Left renal cortex interstitium (tissue), 4 donors: Measurements from ENCODE around the gene RNF220. TPM values are rescaled to one million over a fixed set of nuclear protein-coding genes. Genes with fewer than 3 reads are reported as not detected.

Experiments used
- DNase-seq, 4 donors: peaks; one replicate each; pipeline ENCODE4 v3.0.0-alpha.2; 2013; ENCODE audit warnings: low read depth in 4 of 4, low spot score in 2 of 4, missing footprints in 1 of 4
- polyA plus RNA-seq, 4 donors: library from polyadenylated mRNA; unstranded; fragments of 120-200 nt; gene quantifications; one replicate each; pipeline ENCODE4 v1.2.1, GENCODE V29; 2013; ENCODE audit not compliant: insufficient read length in 4 of 4

Gene RNF220
- polyA plus RNA-seq, 4 donors: 93.6 to 117 (median 96.2) TPM

DNA sequence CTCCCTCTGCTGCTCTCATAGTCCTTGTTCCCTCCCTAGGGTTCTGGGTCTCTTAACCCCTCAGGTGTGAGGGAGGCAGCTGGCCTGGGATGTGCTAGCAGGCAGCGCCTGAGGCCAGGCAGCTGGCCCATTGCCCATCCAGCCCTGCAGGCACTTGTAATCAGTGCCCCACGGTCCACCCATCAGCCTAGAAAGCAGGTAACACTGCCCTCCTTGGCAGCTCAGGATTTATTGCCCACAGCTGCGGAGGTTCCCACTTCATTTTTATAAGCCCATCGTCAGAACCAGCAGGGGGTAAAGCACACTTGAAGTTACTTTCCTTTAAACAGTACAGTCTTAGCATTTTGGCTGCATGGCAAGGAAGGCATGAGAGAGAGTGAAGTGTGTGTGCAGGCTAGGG lies 198.7 kb downstream of the RNF220 start:
- no peak for DNase-seq

DNA sequence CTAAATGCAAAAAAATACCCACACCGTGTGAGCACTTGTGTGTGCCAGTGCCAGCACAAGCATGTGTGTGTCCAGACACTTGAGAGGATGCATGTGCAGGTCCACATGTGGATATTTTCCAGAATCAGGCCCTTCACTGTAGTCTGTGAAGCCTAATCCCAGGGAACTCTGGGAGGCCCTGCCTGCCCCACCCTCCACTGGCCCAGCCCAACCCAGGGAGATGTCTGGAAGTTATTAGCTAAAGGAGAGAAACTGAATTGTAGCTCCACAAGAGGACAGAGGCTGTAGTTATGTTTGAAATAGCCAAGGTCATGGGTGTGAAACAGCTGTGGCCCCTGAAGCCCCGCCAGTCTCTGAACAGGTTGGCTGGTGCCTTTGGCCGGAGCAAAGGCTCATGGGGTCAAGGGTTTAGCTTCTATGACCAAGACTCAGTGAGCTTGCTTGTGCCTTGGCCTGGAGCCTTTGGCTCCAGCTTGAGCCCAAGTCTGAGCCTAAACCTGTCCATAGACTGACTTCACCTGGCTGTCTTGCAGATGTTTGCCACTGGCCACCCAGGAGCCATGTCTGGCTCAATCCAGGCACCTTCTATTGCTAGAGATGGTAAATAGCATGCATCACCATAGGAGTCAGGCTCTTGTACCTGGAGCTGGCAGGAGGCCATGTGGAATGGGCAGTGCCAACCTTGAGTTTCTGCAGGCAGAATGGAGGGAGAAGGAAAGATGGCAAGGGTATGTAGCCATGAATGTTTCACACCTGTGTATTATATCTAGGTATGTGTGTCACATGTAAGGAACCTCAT lies 199.3 kb downstream of the RNF220 start:
- no peak for DNase-seq

DNA sequence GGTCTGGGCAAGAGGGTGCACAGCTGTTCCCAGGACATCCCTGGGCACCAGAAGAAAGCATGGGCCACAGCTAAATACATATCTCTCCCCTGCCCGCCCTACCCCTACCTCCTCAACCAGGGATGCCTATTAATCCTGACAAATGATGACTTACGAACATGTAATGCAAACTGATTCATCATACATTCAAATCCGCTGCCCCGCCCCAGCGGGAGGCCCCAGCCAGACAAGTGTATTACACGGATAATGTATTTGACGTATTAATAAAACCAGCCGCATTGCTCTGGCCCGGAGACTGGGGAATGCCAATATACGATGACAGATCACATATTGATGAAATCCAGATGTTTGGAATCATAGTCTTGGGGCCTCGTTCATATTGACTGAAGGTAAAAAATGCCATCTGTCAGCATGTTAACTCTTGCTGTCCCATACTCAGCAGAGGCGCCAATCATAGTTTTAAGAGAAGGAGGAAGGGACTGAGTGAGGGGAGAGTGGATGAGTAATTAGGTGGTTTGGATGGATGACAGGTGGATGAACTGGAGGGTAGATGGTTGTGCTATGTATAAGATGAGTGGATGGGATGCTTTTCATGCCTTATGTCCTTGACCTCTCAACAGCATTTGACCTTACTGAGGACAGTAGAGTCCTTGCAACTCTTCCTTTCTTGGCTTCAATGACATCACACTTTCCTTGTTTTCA lies 201.0 kb downstream of the RNF220 start:
- DNase-seq: no peak

DNA sequence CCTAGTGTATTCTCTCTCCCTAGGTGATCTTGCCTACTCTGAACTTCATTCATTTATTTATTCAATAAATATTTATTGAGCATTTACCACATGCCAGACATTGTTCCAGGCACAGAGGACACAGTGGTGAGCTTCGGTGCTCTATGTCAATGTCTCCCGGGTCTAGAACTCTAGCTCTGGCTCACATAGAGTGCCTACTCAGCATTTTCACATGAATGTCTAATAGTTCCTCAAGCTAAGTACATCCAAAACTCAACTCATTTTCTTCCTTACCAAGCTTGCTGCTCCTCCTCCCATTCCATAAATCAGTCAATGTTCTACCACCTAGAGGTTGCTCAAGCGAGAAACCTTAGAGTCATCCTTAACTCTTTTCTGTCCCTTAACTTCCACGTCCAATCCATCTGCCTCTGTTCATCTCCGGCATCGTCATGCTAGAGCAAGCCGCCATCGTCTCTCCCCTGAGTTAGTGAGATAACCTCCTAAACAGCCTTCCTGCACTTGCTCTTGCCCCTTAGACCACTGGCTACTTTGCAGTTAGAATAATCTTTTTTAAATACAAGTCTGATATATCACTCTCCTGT lies 201.7 kb downstream of the RNF220 start:
- DNase-seq: no peak

DNA sequence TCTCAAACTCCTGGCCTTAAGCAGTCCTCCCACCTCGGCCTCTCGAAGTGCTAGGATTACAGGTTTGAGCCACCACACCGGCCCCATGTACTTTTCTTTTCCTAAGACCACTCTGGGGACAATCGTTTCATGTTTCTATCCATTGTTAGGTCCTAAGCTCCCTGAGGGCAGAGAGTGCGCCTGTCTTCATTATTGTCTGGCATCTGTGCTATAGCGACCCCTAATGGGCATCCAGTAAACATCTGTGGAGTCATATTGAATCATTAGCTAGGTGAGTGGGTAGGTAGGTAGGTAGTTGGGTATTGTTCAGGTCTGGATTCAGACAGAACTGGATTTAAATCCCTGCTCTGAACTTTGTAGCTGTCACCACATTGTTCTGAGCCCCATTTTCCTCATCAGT lies 203.1 kb downstream of the RNF220 start:
- DNase-seq: no peak

DNA sequence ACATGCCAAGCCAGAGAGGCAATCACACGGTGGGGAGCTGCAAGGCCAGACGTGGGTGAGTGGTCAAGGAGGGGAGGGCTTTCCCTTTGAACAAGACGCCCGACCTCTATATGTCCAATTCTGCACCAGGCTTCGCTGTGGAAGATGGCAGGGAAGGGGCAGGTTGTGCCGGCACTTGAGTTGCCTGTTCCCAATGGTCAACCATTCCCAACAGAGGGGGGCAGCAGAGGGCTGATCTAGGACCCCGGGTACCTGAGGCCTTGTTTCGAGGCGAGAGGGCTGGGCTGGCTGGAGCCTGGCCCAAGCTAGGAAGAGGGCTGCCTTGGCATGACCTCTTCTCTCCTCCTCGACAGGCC lies 204.3 kb downstream of the RNF220 start:
- peak in 1 of 4 donors; percentile 43 for DNase-seq

DNA sequence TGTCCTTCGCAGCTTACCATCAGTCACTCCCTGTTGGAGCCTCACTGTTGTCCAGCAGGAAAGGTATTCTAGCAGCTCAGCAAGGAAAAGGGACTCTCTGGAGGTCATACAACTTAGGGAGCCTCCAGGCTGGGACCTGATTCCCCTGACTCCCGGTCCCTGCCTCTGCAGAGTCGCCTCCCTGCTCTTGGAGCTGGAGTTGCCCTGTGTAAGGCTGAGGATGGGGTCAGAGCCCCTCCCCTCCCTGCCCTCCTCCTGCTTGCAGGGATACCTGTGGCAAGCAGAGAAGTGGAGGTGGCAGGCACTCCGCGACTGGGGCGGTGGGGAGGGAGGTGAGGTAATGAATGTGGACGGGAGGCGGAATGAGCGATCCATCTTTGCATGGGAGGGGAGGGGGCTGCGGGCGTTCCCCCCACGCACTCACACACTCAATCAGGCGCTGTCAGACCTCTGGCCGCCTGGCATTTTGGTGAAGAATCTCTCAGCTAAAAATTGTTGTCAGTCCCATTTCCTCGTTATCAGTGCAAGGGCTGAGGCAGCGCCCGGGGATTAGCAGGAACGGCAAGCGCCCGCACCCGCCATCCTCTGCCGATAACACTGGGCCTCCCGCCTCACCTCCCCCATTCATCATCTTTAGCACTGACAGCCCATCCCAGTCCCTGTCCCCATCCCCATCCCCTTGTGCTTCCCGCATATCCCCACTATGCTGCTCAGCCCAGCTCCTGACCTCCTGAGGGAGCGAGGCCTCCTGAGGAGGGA lies 204.9 kb downstream of the RNF220 start:
- no peak for DNase-seq

DNA sequence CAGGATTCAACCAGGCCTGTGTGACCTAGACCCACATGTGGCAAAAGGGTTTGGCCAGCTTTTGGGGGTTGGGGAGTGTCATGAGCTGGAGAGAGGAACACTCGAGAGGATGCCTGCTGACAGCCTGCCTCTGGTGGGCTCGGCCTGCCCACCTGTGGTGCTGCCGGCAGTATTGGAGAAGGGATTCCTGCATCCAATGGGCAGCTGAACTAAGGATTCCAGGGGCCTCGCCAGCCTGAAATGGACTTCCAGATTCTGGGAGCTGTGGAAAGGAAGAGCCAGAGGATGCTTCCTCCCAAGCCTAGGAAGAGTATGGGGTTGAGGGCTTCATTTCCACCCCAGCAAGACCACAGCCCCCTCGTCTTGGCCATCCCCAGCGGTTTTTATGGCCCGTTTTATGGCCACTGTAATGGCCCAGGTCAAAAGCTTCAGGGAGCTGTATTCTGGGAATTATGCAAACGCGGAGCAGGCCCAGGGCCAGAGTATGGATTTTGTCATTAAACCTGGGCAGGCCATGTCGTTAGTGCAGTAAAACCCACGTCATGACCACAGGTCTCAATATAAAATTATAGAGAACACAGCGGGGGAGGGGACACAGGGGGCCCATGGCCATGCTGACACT lies 205.6 kb downstream of the RNF220 start:
- no peak for DNase-seq

DNA sequence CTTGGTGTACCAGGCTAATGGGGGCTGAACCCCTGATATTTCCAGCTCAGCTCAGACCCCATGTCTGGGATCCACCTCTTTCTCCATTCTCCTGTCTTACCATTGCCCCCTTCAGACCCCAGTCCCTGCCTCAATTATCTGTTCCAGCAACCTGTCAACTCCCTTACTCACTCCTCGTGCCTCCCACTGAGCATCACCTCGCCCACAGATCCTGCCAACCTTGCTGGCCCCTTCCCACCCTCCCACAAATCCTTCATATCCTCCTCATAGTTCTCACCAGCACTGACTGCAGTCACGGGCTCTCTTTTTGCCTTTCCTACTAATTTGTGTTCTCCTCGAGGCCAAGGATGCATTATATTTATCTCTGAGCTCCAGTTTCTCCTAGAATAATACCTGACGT lies 206.4 kb downstream of the RNF220 start:
- no peak for DNase-seq

DNA sequence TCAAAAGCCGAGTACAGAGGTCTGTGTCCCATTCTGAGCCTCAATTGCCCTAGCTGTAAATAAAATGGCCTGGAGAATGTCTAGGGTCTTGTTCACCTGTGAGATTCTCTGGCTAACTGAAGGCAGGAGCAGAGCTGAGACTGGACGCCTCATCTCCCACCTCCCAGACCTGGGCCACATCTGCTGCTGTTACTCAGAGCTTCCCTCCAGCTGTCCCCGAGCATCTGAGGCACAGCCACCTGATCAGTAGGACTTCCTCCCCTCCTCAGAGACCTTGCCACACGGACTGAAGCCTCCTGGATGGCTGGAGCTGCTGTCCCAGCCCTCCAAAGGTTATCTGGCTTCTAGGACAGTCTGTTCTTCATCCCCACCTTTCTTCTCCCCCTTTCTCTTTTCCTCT lies 206.8 kb downstream of the RNF220 start:
- no peak for DNase-seq

DNA sequence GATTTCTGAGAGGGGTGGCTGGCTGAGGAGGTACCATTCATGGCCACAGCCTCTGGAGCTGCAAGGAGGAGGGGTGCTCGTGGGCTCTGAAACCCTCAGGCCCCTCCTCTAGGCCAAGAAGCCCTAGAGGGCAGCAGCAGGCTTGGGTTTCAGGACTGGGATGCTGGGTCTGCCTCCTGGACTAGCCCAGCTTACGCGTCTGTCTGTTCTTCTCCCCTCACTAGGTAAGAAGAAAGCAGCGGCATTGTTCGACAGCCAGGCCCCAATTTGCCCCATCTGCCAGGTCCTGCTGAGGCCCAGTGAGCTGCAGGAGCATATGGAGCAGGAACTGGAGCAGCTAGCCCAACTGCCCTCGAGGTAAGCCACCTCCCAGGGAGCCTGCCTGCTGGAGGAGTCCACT lies 208.9 kb downstream of the RNF220 start:
- DNase-seq: no peak

DNA sequence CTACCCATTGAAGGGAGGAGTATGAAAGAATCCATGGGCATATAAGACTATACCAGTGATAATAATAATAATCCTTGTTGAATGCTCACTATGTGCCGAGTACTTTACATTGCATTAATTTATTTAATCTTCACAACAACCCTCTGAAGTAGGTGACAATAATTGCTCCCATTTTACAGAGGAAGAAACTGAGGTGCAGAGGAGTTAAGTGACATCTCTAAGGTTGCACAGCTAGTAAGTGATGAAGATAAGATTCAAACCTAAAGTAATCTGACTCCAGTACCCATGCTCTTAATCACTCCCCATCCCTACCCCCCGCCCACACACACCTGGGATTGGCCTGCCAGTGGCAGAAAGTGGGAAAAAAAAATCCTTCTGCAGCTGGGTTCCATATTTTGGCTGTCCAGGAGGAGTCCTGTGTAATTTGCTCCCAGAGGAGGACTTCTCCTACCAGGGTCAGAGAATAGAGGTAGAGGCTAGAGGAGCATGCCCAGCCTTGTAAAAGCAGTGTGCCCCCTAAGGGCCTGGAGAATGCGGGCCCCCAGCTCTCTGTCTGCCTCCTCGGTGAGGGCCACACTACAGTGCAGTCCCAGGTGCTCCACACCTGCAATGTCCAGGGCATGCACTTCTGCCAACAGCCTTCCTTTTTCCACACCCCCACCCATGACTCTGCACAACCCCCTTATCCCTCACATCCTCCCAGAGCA lies 211.4 kb downstream of the RNF220 start:
- no peak for DNase-seq

DNA sequence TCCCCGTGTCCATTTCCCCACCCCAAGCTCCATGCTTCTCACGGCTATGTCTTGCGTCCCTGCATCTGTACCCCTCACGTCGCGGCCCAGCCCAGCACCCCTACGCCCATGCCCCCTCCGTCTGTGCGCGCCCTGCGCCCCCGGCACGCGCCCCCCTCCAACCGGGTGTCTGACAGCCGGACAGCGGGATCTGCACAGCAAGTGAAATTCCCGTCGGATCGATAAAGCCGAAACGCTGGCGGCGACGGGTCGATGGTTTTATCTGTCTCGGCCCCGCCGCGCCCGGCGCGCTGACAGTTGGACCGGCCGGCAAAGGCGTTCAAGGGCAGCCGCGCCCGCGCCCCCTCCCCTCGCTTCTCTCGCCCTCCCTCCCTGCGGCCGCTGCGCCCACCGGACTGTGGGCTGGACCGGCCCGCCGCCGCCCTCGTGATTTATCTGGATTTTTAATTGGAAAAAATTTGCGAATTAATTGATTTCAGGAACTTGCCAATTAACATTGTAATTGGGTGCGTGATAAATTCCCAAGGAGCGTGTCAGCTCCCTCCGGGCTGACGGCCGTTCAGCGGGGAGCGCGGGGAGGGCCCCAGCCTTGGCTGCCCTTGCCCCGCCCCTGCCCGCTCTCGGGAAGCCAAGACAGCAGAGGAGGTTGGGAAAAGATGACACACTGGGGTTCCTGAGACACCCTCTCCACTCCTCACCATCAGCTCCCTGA lies 212.1 kb downstream of the RNF220 start:
- no peak for DNase-seq

DNA sequence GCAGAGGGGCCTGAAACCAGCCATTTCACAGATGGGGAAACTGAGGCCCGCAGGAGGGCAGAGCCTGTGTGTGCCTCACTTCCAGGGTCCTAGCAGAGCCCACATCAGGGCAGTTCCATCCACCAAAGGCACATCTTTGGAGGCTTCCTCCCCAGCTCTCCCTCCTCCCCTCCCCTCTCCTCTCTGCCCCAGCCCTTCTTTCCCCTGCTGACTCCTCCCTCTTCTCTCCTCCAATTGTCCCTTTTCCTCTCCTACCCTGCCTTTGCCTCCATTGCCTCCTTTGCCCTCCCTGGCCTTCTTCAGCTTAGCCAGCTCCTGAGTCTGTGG lies 212.6 kb downstream of the RNF220 start:
- no peak for DNase-seq

DNA sequence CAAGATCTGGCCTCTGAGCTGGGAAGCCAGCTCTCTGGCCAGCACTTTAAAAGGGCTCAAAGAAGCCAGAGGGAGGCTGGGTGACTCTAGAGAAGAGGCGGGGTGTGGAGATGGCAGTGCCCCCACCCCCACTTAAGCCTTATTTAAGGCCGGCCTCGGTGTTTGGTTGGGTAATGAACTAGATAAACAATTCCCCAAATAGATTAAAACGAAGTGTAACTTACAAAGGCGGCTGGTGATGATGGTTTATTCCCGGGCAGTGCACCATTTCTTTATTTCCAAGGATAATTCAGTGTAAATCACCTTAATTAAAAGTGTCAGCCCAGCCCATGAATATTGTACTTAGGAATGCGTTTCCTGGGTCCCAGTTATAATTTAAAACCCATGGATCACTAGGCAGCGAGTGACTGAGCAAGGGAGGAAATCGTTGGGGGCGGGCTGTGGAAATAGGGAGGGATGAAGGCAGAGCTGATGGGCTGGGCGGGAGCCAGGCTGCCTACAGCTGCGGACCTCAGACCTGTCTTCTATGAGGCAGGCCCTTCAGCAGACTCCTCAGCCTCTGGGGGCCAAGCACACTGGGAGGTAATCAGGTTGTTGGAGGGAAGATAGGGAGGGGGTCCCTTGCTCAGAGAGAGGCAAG lies 214.3 kb downstream of the RNF220 start:
- DNase-seq: peak in 2 of 4 donors; percentile 64 to 68

DNA sequence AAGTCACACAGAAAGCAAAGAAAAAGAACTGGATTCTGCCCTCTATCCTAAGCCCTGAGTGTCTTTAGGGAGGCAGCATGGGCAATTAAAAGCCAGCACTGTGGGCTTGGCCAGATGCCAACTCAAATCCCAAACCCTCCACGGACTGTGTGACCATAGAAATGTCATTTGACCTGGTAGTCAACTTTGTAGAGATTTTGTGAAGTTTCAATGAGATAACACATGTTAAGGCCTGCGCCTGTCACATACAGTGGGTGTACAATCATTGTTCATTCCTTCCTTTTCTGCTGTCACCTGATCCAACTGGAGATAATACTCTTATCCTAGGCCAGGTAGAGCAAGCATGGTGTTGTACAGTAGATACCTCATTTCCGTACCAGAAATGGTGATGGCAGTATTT lies 215.0 kb downstream of the RNF220 start:
- DNase-seq: no peak

DNA sequence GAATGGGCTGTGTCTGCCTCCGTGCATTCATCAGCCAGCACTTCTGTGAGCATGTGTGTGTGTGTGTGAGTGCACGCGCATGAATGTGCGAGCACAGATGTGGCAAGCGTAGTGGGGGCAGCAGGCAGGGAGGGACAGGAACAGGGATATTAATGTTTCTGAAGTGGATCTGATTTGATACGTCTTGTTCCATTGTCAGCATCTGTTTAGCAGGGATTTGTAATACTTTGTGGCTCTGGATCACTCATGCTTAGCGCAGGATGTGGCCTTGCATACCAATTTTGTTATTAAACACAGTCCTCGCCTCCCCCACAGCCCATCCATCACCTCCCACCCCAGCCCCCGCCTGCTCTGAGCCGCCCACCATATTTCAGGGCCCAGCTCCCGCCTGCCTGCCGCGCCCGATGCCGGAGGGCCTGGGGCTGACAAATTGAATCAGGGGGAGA lies 216.8 kb downstream of the RNF220 start:
- no peak for DNase-seq

DNA sequence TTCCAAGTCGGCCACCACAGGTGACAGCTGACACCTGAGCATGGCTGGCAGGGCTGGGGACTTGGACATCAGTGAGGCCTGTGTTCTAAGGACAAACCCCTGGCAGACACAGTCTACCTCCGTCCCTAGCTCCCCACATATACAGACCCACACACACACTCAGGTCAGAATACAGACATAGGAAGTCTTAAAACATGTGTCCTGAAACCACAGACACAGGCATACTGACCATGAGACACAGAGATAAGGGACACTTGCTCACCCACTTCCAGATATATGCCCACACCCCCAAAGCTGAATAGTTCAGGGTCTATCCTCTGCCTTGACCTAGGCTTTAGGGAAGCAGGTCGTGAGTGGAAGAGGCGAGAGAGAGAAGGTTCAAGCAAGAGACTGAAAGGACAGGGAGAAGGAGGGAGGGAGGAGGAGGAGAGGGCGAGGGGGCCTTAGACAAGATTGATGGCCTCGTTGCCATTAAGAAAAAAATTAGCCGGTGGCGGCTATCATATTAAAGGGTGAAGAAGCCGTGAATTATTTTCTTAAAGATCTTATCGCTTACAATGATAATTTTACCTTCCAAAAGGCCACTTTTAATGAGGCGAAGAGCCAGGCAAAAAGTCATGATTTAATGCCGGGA lies 219.3 kb downstream of the RNF220 start:
- no peak for DNase-seq

DNA sequence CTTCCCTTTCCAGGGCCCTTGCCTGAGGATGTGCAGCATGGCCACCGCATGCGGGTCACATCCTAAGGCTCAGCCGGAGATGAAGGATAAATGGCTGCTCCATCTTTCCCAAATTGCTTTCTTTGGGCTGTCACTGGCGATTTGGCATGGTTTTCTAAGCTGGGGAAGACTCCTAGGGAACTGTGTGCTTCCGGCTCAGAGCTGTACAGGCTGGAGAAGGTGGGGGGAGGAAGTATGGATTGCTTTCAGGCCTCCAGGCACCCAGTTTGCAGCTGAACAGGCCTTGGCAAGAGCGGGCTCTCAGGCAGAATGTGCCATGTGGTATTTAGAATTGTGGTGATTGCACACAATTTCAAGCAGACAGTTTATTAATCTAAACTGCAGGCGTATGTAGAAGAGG lies 220.3 kb downstream of the RNF220 start:
- DNase-seq: no peak
